Aorta (tissue), 5 donors: ENCODE results near the gene PSMD3. TPM values are rescaled to one million over a fixed set of nuclear protein-coding genes. Genes with fewer than 3 reads are reported as not detected.

Source experiments
- ATAC-seq: fragments of 200-7000 bp; cut with Tn5 transposase; one replicate; pipeline ENCODE4 v1.9.1; 2022; ENCODE audit warnings: moderate library complexity; ENCODE audit not compliant: low FRiP score
- DNase-seq, 2 donors: peaks; one replicate each; pipeline ENCODE4 v3.0.0-alpha.2; 2020
- H3K27ac ChIP-seq, 2 donors: one replicate each; pipeline ENCODE4 v1.5.1; 2013; ENCODE audit warnings: low read length in 2 of 2, mild to moderate bottlenecking in 2 of 2, moderate library complexity in 2 of 2, control low read depth in 1 of 2, inconsistent platforms in 1 of 2, low read depth in 1 of 2
- H3K27me3 ChIP-seq, 2 donors: one replicate each; pipeline ENCODE4 v1.6.1; 2013; ENCODE audit warnings: control low read depth in 1 of 2, low read length in 1 of 2, mild to moderate bottlenecking in 1 of 2, moderate library complexity in 1 of 2; ENCODE audit not compliant: insufficient read depth in 2 of 2, control insufficient read depth in 1 of 2
- H3K36me3 ChIP-seq, 2 donors: one replicate each; pipeline ENCODE4 v1.6.1; 2013; ENCODE audit warnings: control low read depth in 1 of 2, low read length in 1 of 2, mild to moderate bottlenecking in 1 of 2; ENCODE audit not compliant: insufficient read depth in 2 of 2, control insufficient read depth in 1 of 2
- H3K4me1 ChIP-seq, 2 donors: one replicate each; pipeline ENCODE4 v1.6.1; 2013; ENCODE audit warnings: low read length in 2 of 2, control low read depth in 1 of 2, mild to moderate bottlenecking in 1 of 2, moderate library complexity in 1 of 2; ENCODE audit not compliant: insufficient read depth in 2 of 2, control insufficient read depth in 1 of 2
- H3K4me3 ChIP-seq, 2 donors: one replicate each; pipeline ENCODE4 v1.5.1; 2013; ENCODE audit warnings: low read length in 2 of 2, control low read depth in 1 of 2, mild to moderate bottlenecking in 1 of 2
- H3K9me3 ChIP-seq: one replicate; pipeline ENCODE4 v1.6.1; 2013; ENCODE audit warnings: mild to moderate bottlenecking, low read length; ENCODE audit not compliant: control insufficient read depth
- WGBS, 2 donors: extraction: QIAGEN DNeasy Blood & Tissue Kit; methylation state at CpG; one replicate each; pipeline ENCODE4 v1.1.7; 2013; 5-methylcytosine and 5-hydroxymethylcytosine counted together
- intact Hi-C, 2 donors: fragments of 100-400 bp; cut with DNase I; formaldehyde crosslinking; loops; one replicate each; pipeline versions ENCODE4 v1.14.2 to v1.15.0; 2022
- polyA plus RNA-seq, 2 donors: library from polyadenylated mRNA; stranded (reverse); fragments of 200-250 nt; gene quantifications; one replicate each; pipeline ENCODE4 v1.2.3, GENCODE V29; 2013
- total RNA-seq, 2 donors: library from RNA; stranded (reverse); fragmentation: NEBNext Ultra II Directional; extraction: Animal tissue kit (Norgen Biotek cat#: 25700); gene quantifications; one replicate each; pipeline ENCODE4 v1.2.1, GENCODE V29; 2021
- donor health status: healthy with polysubstance abuse.
- donor health status: Bipolar disorder and iron deficiency.
- donor health status: DM: no; HTN: no; CAD: no.
- donor health status: DM: no; HTN: no; CAD: no.
- donor health status: DM: yes; HTN: yes; CAD: no.

The PSMD3 gene
- total and polyA plus RNA-seq, 4 donors = 27.0 to 60.9 (median 59.9) TPM

DNA sequence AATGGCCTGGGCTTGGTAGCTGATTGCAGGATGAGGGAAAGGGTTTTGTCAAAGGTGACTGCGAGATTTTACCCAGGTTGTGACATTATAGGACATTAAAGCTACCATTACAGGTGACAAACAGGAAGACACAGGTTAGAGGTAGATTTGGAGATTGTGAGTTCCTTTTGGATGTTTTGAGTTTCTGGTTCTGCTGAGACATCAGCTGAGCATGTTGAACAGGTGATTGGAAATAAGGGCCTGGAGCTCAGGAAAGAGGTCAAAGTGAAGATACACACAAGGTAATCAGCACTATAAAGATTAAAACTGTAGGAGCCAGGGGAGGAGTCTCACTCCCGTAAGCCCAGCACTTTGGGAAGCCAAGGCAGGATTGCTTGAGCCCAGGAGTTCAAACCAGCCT is 11.8 kb upstream of the PSMD3 start:
- no peaks in the 10 kb centered on the region for H3K27me3 ChIP-seq
- no peak overlapping the region for H3K27ac ChIP-seq
- WGBS, 2 donors = 70 to 71% methylated on average over 2 of the region's 2 CpGs
- H3K36me3 ChIP-seq = no peaks in the 10 kb centered on the region
- no peak for ATAC-seq
- intact Hi-C loops = loop anchor here in 1 of 2 donors (10.0 kb wide), 1 partner anchor 104 kb away; the partner anchor contains the start of genes IKZF3 and ZPBP2
- H3K4me1 ChIP-seq = no peaks in the 10 kb centered on the region
- no peak for DNase-seq
- no peak overlapping the region for H3K4me3 ChIP-seq
- H3K9me3 ChIP-seq = no peaks in the 10 kb centered on the region

DNA sequence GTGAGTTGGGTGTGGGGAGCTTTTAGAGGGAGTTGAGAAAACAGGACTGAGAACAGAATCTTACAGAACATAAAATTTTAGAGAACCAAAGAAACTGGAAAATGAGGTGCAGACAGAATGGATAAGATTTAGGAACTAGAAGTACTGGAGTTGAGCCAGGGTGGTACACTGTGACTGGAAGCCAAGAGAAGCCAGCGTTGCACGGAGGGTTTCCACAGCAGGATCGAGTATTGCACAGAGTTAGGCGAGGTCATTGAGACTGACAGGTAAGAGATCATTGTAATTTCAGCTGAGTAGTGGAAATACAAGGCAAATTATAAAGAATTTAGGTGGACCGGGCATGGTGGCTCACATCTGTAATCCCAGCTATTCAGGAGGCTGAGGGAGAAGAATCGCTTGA is 11.2 kb upstream of the PSMD3 start:
- Histone ChIP-seq H3K36me3 (no peaks in the 10 kb centered on the region), H3K27ac (no peak overlapping the region), H3K9me3 (no peaks in the 10 kb centered on the region), H3K4me3 (no peak overlapping the region), H3K4me1 (no peaks in the 10 kb centered on the region), H3K27me3 (no peaks in the 10 kb centered on the region)
- intact Hi-C loops = loop anchor here in 1 of 2 donors (10.0 kb wide), 1 partner anchor 105 kb away; the partner anchor contains the start of genes IKZF3 and ZPBP2
- ATAC-seq (no peak), DNase-seq (no peak)
- WGBS, 2 donors = 44 to 47% methylated on average over 6 of the region's 6 CpGs

DNA sequence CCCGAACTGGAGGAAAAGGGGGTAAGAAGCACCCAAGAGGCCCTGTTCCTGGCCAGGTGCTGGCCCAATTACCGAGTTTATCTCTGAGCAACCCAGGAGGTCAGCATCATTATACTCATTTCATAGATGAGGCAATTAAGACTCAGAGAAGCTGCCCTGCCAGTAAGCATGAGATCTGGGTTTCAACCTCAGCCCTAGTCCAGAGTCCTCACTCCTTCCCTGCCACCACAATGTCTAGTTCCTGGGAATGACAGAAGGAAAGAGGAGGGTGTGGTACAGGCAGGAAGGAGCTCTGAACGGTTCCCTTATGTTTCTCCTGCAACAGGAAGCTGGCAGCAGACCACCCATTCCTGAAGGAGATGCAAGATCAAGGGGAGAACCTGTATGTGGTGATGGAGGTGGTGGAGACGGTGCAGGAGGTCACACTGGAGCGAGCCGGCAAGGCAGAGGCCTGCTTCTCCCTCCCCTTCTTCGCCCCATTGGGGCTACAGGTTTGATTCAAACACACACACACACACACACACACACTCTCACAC is 10.4 kb upstream of the PSMD3 start:
- DNase-seq = no peak
- Histone ChIP-seq H3K27ac (no peak overlapping the region), H3K4me1 (no peaks in the 10 kb centered on the region), H3K9me3 (no peaks in the 10 kb centered on the region), H3K27me3 (no peaks in the 10 kb centered on the region), H3K4me3 (no peak overlapping the region), H3K36me3 (no peaks in the 10 kb centered on the region)
- ATAC-seq = no peak
- intact Hi-C loops = loop anchor here in 1 of 2 donors (10.0 kb wide), 1 partner anchor 95 kb away; no protein-coding TSS in a partner anchor
- 68 to 71% methylated on average over 7 of the region's 7 CpGs for WGBS, 2 donors

GRCh38 chr17:39971076-39971603 is 9.5 kb upstream of the PSMD3 start:
- no peaks in the 10 kb centered on the region for H3K9me3 ChIP-seq
- H3K27ac ChIP-seq = no peak overlapping the region
- H3K36me3 ChIP-seq = no peaks in the 10 kb centered on the region
- no peak overlapping the region for H3K4me3 ChIP-seq
- DNase-seq (no peak), ATAC-seq (no peak)
- intact Hi-C loops = loop anchor here in 1 of 2 donors (10.0 kb wide), 1 partner anchor 96 kb away; no protein-coding TSS in a partner anchor
- WGBS, 2 donors = 85 to 87% methylated on average over 4 of the region's 4 CpGs
- no peaks in the 10 kb centered on the region for H3K27me3 ChIP-seq
- no peaks in the 10 kb centered on the region for H3K4me1 ChIP-seq

DNA sequence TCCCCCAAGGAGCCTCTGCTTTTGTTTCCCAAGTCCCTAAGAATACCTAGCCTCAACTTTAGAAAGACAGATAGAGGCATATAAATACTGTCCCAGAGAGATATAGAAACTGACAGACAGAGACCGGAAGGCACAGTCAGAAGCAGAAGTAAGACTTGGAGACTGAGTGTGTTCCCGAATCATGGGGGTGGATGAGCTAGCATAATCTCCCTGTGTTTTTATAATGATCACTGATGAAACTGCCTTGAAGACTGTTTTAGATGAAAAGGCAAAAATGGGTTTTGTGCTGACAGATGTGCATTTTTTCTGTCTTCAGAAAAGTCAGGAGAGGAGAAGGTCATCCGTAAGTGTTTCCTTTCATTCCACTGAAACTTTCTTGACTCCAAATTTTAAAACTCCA is 8.3 kb upstream of the PSMD3 start:
- H3K27ac ChIP-seq = no peak overlapping the region

GRCh38 chr17:39973496-39973895 is 7.1 kb upstream of the PSMD3 start:
- Histone ChIP-seq H3K4me1 (no peaks in the 10 kb centered on the region), H3K27me3 (no peaks in the 10 kb centered on the region), H3K27ac (no peak overlapping the region), H3K36me3 (no peaks in the 10 kb centered on the region), H3K9me3 (no peaks in the 10 kb centered on the region), H3K4me3 (no peak overlapping the region)
- ATAC-seq (no peak), DNase-seq (no peak)
- 87 to 97% methylated on average over 2 of the region's 2 CpGs for WGBS, 2 donors
- intact Hi-C loops = loop anchor here in 1 of 2 donors (10.0 kb wide), 1 partner anchor 99 kb away; no protein-coding TSS in a partner anchor

More for the DNA sequence above, 8.3 kb upstream of the PSMD3 start:
- 19 to 22% methylated on average over 3 of the region's 3 CpGs for WGBS, 2 donors
- no peak for DNase-seq
- no peak for ATAC-seq
- H3K36me3 ChIP-seq = no peaks in the 10 kb centered on the region
- no peaks in the 10 kb centered on the region for H3K9me3 ChIP-seq
- no peaks in the 10 kb centered on the region for H3K27me3 ChIP-seq
- H3K4me1 ChIP-seq = no peaks in the 10 kb centered on the region
- no peak overlapping the region for H3K4me3 ChIP-seq
- intact Hi-C loops = loop anchor here in 1 of 2 donors (10.0 kb wide), 1 partner anchor 97 kb away; no protein-coding TSS in a partner anchor

GRCh38 chr17:39974433-39974832 is 6.2 kb upstream of the PSMD3 start:
- DNase-seq = no peak
- no peaks in the 10 kb centered on the region for H3K9me3 ChIP-seq
- no peaks in the 10 kb centered on the region for H3K4me1 ChIP-seq
- intact Hi-C loops = loop anchor here in 1 of 2 donors (10.0 kb wide), 1 partner anchor 100 kb away; no protein-coding TSS in a partner anchor
- H3K27me3 ChIP-seq = no peaks in the 10 kb centered on the region
- ATAC-seq = peak; percentile 11
- H3K36me3 ChIP-seq = no peaks in the 10 kb centered on the region
- no peak overlapping the region for H3K4me3 ChIP-seq
- no peak overlapping the region for H3K27ac ChIP-seq
- 79 to 84% methylated on average over 4 to 5 of the region's 5 CpGs for WGBS, 2 donors

- H3K27me3 ChIP-seq = no peaks in the 10 kb centered on the region
- intact Hi-C loops = loop anchor here (5.0 to 10.0 kb wide), 2 partner anchors 48 to 101 kb away; partner anchors contain the start of genes LRRC3C (in 1 of the 2) and ORMDL3 (in 1 of the 2)
- H3K4me1 ChIP-seq = no peaks in the 10 kb centered on the region
- no peaks in the 10 kb centered on the region for H3K9me3 ChIP-seq
- no peak overlapping the region for H3K4me3 ChIP-seq
- DNase-seq = no peak
- ATAC-seq = no peak
- whole genome bisulfite sequencing, 2 donors = 61% methylated on average over 4 of the region's 4 CpGs
- no peaks in the 10 kb centered on the region for H3K36me3 ChIP-seq
- no peak overlapping the region for H3K27ac ChIP-seq
Measured at GRCh38 chr17:39975801-39976200, 4.8 kb upstream of the PSMD3 start.
